Panc1 (cell line): ENCODE results near the gene LDOC1.

Experiments
- REST ChIP-seq, 2 experiments: IDR thresholded peaks; 2 replicates each; pipeline ENCODE4 v1.6.1; 2011 to 2012; ENCODE audit warnings: low read depth in 2 of 2, control low read depth in 1 of 2, low read length in 1 of 2, mild to moderate bottlenecking in 1 of 2, moderate library complexity in 1 of 2; ENCODE audit not compliant: insufficient read depth in 1 of 2
- TF ChIP-seq, protein P1 (sequence below): fragments of 450-650 bp; IDR thresholded peaks from 2 replicates; pipeline ENCODE4 v1.5.1; 2017; ENCODE audit warnings: mild to moderate bottlenecking

- TF ChIP-seq REST (IDR thresholded peaks at IDR 0.05; ENCODE audit: insufficient read depth in 1 of 2, low read depth in 2 of 2, low read length in 1 of 2) = no peak
- TF ChIP-seq, protein P1, sequence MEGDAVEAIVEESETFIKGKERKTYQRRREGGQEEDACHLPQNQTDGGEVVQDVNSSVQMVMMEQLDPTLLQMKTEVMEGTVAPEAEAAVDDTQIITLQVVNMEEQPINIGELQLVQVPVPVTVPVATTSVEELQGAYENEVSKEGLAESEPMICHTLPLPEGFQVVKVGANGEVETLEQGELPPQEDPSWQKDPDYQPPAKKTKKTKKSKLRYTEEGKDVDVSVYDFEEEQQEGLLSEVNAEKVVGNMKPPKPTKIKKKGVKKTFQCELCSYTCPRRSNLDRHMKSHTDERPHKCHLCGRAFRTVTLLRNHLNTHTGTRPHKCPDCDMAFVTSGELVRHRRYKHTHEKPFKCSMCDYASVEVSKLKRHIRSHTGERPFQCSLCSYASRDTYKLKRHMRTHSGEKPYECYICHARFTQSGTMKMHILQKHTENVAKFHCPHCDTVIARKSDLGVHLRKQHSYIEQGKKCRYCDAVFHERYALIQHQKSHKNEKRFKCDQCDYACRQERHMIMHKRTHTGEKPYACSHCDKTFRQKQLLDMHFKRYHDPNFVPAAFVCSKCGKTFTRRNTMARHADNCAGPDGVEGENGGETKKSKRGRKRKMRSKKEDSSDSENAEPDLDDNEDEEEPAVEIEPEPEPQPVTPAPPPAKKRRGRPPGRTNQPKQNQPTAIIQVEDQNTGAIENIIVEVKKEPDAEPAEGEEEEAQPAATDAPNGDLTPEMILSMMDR = no peak
Measured at GRCh38 chrX:141133272-141133671, 43.7 kb downstream of the LDOC1 start.
